ENCODE results near the gene GABRA4. TPM values are rescaled to one million over a fixed set of nuclear protein-coding genes. Genes with fewer than 3 reads are reported as not detected.
A peak's percentile ranks its signal among the peaks of the same experiment; 100 is the strongest.

GABRA4 gene
- total RNA-seq, 2 experiments from 2014 or later = not detected

DNA sequence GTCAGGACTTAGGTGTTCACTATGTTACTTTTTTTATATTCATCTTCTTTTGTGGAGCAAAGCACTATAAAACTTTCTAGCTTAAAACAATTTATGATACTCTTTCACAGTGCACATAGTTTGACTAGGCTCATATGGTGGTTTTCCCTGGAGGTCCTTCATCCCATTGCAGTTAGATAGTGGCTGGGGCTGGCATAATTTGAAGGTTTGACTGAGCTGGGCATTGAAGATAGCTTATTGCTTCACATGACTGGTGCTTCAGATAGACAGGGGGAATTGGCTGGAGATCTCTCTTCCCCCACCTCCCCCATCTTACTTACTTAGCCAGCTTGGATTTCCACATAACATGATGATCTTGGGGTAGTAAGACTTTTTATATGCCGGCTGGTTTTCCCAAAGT lies 7.0 kb upstream of the GABRA4 start:
- Mint-ChIP-seq H3K4me3 (no peak overlapping the region), H3K27me3 (peaks cover 13% of the 10 kb centered on the region), H3K27ac (no peak overlapping the region), H3K9me3 (no peaks in the 10 kb centered on the region), H3K4me1 (ENCODE audit: low read depth) (no peaks in the 10 kb centered on the region), H3K36me3 (ENCODE audit: low read depth) (no peaks in the 10 kb centered on the region)
- POLR2A ChIA-PET = interaction anchor here (0.6 kb wide), 1 partner anchor 11 kb away, joined by 3 read pairs; no protein-coding TSS in a partner anchor
- DNase-seq = no peak
- CTCF ChIA-PET = interaction anchor here (0.7 to 1.1 kb wide), 2 partner anchors 10 to 69 kb away, joined by 3 to 4 read pairs; no protein-coding TSS in a partner anchor
- TF ChIP-seq, protein P1, sequence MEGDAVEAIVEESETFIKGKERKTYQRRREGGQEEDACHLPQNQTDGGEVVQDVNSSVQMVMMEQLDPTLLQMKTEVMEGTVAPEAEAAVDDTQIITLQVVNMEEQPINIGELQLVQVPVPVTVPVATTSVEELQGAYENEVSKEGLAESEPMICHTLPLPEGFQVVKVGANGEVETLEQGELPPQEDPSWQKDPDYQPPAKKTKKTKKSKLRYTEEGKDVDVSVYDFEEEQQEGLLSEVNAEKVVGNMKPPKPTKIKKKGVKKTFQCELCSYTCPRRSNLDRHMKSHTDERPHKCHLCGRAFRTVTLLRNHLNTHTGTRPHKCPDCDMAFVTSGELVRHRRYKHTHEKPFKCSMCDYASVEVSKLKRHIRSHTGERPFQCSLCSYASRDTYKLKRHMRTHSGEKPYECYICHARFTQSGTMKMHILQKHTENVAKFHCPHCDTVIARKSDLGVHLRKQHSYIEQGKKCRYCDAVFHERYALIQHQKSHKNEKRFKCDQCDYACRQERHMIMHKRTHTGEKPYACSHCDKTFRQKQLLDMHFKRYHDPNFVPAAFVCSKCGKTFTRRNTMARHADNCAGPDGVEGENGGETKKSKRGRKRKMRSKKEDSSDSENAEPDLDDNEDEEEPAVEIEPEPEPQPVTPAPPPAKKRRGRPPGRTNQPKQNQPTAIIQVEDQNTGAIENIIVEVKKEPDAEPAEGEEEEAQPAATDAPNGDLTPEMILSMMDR (IDR thresholded peaks at IDR 0.05) = no peak
- ATAC-seq = no peak
- intact Hi-C loops (cut with micrococcal nuclease) = no loop called here

DNA sequence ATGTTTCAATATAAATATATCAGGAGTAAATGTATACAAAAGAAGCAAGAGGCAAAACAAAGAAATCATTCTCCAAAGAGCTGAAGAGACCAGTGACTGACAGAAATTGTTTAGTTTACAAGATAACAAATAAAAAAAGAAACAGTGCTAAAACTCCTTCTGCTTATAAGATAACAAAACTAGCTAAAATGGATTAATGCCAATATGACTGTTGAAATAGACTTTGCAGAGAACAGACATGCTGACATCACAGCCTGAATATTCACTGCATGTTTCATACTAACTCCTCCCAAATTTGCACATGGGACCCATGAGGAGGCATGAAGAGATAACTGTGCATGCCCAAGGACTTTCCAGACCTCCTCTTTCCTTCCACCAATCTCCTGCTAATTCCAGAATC lies 6.2 kb upstream of the GABRA4 start:
- ChIA-PET POLR2A (no interaction called here), CTCF (no interaction called here)
- Mint-ChIP-seq H3K4me1 (ENCODE audit: low read depth) (no peaks in the 10 kb centered on the region), H3K27me3 (peaks cover 18% of the 10 kb centered on the region), H3K4me3 (no peak overlapping the region), H3K36me3 (ENCODE audit: low read depth) (no peaks in the 10 kb centered on the region), H3K9me3 (no peaks in the 10 kb centered on the region), H3K27ac (no peak overlapping the region)
- no peak for ATAC-seq
- TF ChIP-seq, protein P1 (IDR thresholded peaks at IDR 0.05) = no peak
- intact Hi-C loops (cut with micrococcal nuclease) = no loop called here
- no peak for DNase-seq

DNA sequence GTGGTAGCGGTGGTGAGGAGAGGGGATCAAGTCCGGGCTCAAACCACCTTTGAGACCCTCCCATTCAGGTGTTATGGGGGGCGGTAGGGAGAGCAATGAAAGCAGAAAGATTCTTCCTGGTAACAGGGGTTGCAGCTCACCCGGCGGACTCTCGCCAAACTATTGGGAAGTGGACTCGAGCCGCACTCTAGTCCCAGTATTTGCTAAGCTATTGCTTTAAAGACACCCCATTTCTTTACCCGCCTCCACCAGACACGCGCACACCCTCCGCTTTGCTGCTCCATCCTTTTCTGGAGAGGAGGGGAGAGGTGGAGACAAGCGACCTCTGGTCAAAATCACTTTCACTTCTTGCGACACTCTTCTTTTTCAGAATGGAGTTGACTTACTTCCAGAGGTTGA lies 625 bp upstream of the GABRA4 start:
- ATAC-seq (no peak), DNase-seq (no peak)
- no peaks in the 10 kb centered on the region for H3K36me3 Mint-ChIP-seq (ENCODE audit: low read depth)
- ChIA-PET CTCF (interaction anchor here (0.6 kb wide), 1 partner anchor 771 kb away, joined by 3 read pairs; no protein-coding TSS in a partner anchor), POLR2A (no interaction called here)
- intact Hi-C loops (cut with micrococcal nuclease) = no loop called here
- peak overlapping the region; percentile 24 for H3K4me3 Mint-ChIP-seq
- no peaks in the 10 kb centered on the region for H3K9me3 Mint-ChIP-seq
- H3K27me3 Mint-ChIP-seq = peaks cover 38% of the 10 kb centered on the region
- H3K27ac Mint-ChIP-seq = no peak overlapping the region
- TF ChIP-seq, protein P1 (IDR thresholded peaks at IDR 0.05) = no peak
- H3K4me1 Mint-ChIP-seq (ENCODE audit: low read depth) = peaks cover 10% of the 10 kb centered on the region

DNA sequence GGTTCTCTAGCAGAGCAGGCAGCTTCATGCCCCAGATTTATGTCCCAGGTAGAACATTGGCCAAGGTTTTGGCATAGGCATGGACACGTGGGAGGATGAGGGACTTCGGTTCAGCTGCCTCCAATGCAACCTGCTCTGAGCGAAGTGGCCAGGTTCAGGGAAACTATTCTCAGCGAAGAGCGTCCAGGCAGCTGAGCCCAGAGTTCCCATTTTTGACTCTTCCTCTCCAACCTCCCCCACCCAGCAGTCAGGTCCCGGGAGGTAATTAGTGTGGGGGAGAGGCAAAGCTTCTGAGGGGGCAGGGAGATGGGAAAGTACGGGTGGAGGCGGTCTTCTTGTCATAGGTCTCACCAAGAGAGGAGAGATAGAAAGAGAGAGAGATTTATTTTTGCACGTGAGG lies 1.0 kb downstream of the GABRA4 start:
- Mint-ChIP-seq H3K4me3 (no peak overlapping the region), H3K36me3 (ENCODE audit: low read depth) (no peaks in the 10 kb centered on the region), H3K27ac (no peak overlapping the region), H3K27me3 (peaks cover 38% of the 10 kb centered on the region), H3K9me3 (no peaks in the 10 kb centered on the region), H3K4me1 (ENCODE audit: low read depth) (peaks cover 10% of the 10 kb centered on the region)
- intact Hi-C loops (cut with micrococcal nuclease) = no loop called here
- DNase-seq (no peak), ATAC-seq (no peak)
- TF ChIP-seq, protein P1 (IDR thresholded peaks at IDR 0.05) = no peak
- ChIA-PET POLR2A (no interaction called here), CTCF (interaction anchor here (0.8 kb wide), 1 partner anchor 130 kb away, joined by 3 read pairs; no protein-coding TSS in a partner anchor)

DNA sequence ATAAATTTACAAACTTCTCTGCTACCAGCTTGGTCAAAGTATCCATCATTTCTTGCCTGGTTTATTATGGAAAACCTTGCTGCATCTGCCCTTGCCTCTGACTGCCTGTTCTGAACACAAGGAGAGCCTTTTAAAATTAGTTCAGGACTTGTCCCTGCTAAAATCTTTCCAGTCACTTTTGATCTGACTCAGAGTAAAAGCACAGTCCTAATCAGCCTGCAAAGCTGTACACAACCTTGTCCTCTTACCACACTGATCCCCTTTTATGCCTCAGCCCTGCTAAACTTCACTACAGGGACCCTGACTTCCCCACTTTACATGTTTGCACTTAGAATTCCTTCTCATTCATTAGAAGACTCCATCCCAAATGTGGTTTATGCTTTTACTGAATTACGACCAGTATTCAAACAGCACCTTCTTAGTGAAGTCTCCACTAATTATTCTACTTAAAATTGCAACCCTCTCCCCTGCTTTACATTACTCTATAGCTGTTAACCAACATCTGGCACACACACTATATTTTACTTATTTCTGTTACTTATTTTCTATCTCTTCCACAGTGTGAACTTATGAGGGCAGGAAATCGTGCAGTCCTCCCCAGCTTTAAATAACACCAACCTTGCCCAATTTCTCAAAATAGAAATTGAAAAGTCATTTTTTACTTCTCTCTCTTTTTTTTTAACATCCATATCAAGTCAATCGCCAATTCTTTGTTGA lies 6.3 kb downstream of the GABRA4 start:
- TF ChIP-seq, protein P1 (IDR thresholded peaks at IDR 0.05) = no peak
- no peak for DNase-seq
- no peaks in the 10 kb centered on the region for H3K4me1 Mint-ChIP-seq (ENCODE audit: low read depth)
- ChIA-PET POLR2A (no interaction called here), CTCF (no interaction called here)
- ATAC-seq = no peak
- peaks cover 11% of the 10 kb centered on the region for H3K27me3 Mint-ChIP-seq
- no peak overlapping the region for H3K4me3 Mint-ChIP-seq
- intact Hi-C loops (cut with micrococcal nuclease) = no loop called here
- no peaks in the 10 kb centered on the region for H3K36me3 Mint-ChIP-seq (ENCODE audit: low read depth)
- H3K9me3 Mint-ChIP-seq = no peaks in the 10 kb centered on the region
- no peak overlapping the region for H3K27ac Mint-ChIP-seq

Measured in activated CD8-positive, alpha-beta T cell treated with anti-CD3 and anti-CD28 coated beads for 36 hours (primary cell).